Breast epithelium (tissue), 4 donors: Measurements from ENCODE around the gene WFDC12. TPM values are rescaled to one million over a fixed set of nuclear protein-coding genes. Genes with fewer than 3 reads are reported as not detected.

Experiments
- DNase-seq, 2 donors: peaks; one replicate each; pipeline ENCODE4 v3.0.0-alpha.2; 2019; ENCODE audit warnings: low spot score in 2 of 2
- H3K27ac ChIP-seq, 2 donors: fragments of 200-600 bp; sonication (generic) in 1 of 2; one replicate each; pipeline ENCODE4 v1.5.1; 2016 to 2019; ENCODE audit warnings: mild to moderate bottlenecking in 1 of 2
- H3K27me3 ChIP-seq, 2 donors: fragments of 200-600 bp; sonication (generic) in 1 of 2; one replicate each; pipeline versions ENCODE4 v1.5.1 to v1.6.0; 2017 to 2019; ENCODE audit warnings: control low read depth in 1 of 2, mild to moderate bottlenecking in 1 of 2
- H3K36me3 ChIP-seq: fragments of 200-600 bp; one replicate; pipeline ENCODE4 v1.5.1; 2019
- H3K4me1 ChIP-seq, 2 donors: fragments of 200-600 bp; sonication (generic); one replicate each; pipeline ENCODE4 v1.5.1; 2016 to 2019; ENCODE audit warnings: control low read depth in 1 of 2
- H3K4me3 ChIP-seq, 3 donors: fragments of 200-600 bp; sonication (generic); 1 replicate in 2 of 3; 2 replicates in 1 of 3; pipeline ENCODE4 v1.5.1; 2016 to 2019; ENCODE audit warnings: mild to moderate bottlenecking in 3 of 3, moderate library complexity in 2 of 3
- H3K9me3 ChIP-seq, 2 donors: fragments of 200-600 bp; sonication (generic) in 1 of 2; one replicate each; pipeline ENCODE4 v1.5.1; 2016 to 2019; ENCODE audit warnings: control low read depth in 1 of 2
- POLR2A ChIP-seq: fragments of 450-650 bp; IDR thresholded peaks from one replicate; pipeline ENCODE4 v1.6.1; 2016; ENCODE audit warnings: antibody characterized with exemption, mild to moderate bottlenecking, moderate library complexity
- POLR2AphosphoS5 ChIP-seq, 3 donors: sonication (generic); formaldehyde crosslinking; IDR thresholded peaks; one replicate each; pipeline ENCODE4 v1.6.1; 2017; ENCODE audit warnings: antibody characterized with exemption in 3 of 3
- intact Hi-C: fragments of 100-400 bp; cut with DNase I; formaldehyde crosslinking; loops from one replicate; pipeline ENCODE4 v1.15.1; 2023; ENCODE audit warnings: low total_unique reads
- total RNA-seq, 3 donors: library from RNA; depleted of rRNA; stranded (reverse); fragments of >200 nt; gene quantifications; one replicate each; pipeline ENCODE4 v1.1.0, GENCODE V29; 2016
- TF ChIP-seq, protein P1 (sequence below), 3 donors: fragments of 450-650 bp; IDR thresholded peaks; one replicate each; pipeline ENCODE4 v1.5.1; 2016 to 2017; ENCODE audit warnings: antibody characterized with exemption in 3 of 3, mild to moderate bottlenecking in 3 of 3, moderate library complexity in 3 of 3

The WFDC12 gene
- total RNA-seq, 3 donors from 2014 or later, result not detected

DNA sequence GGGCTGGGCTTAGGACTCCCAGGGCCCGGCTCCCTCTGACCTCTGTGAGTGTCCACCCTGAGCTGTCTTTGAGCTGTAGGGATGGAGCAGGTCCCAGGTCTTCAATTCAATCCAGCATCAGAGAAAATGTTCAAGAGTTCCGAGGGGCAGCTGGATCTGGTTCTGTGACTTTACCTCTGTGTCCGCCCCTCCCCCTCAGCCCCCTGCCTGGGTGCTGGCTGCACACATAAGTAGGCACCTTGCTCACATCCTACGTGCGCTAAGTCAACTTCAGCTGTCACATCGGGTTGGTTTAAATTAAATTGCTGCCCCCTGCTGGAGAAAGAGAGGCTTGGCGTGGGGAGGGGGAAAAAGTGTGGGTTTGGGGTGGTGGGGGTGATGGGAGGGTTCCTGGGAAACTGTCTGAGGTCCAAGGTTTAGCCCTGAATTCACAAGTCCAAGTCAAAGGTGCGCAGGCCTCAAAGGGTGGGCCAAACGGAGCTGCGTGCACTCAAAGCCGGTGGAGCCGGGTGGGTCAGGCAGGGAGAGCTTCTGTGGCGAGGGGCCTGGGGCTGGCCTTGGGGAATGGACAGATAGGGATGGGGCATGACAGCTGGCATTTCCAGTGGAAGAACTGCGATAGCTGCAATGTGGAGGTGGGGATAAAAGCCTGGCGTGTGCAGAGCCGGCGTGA, 12.3 kb downstream of the WFDC12 start:
- no peak for DNase-seq
- Histone ChIP-seq H3K4me3 (no peak overlapping the region), H3K9me3 (no peaks in the 10 kb centered on the region), H3K4me1 (no peaks in the 10 kb centered on the region), H3K27me3 (no peaks in the 10 kb centered on the region), H3K36me3 (no peaks in the 10 kb centered on the region), H3K27ac (no peak overlapping the region)
- TF ChIP-seq, protein P1, sequence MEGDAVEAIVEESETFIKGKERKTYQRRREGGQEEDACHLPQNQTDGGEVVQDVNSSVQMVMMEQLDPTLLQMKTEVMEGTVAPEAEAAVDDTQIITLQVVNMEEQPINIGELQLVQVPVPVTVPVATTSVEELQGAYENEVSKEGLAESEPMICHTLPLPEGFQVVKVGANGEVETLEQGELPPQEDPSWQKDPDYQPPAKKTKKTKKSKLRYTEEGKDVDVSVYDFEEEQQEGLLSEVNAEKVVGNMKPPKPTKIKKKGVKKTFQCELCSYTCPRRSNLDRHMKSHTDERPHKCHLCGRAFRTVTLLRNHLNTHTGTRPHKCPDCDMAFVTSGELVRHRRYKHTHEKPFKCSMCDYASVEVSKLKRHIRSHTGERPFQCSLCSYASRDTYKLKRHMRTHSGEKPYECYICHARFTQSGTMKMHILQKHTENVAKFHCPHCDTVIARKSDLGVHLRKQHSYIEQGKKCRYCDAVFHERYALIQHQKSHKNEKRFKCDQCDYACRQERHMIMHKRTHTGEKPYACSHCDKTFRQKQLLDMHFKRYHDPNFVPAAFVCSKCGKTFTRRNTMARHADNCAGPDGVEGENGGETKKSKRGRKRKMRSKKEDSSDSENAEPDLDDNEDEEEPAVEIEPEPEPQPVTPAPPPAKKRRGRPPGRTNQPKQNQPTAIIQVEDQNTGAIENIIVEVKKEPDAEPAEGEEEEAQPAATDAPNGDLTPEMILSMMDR (IDR thresholded peaks at IDR 0.05), result no peak
- TF ChIP-seq POLR2AphosphoS5 (IDR thresholded peaks at IDR 0.05), result no peak
- TF ChIP-seq POLR2A, result no peak
- intact Hi-C loops, result no loop called here

DNA sequence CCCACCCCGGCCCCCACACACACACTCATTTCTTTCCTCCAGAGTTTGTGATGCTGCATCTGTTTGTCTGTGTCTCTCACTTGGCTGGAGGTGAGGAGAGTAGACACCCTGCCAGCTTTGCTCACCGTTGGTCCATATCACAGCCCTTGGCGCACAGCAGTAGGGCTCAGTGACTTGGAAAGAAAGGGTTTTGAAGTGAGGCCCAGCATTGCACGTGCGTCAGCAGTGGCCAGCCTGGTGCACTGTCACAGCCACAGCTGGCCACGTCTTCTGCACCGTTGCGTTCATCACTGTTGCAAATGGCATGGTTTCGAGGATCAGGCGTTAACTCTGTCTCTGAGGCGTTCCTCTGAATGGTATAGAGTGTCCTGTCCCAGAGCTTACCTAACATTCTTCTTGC, 13.0 kb downstream of the WFDC12 start:
- intact Hi-C loops, result no loop called here
- H3K27ac ChIP-seq, result no peak overlapping the region
- no peaks in the 10 kb centered on the region for H3K27me3 ChIP-seq
- H3K4me3 ChIP-seq, result no peak overlapping the region
- DNase-seq, result no peak
- no peaks in the 10 kb centered on the region for H3K36me3 ChIP-seq
- H3K9me3 ChIP-seq, result no peaks in the 10 kb centered on the region
- TF ChIP-seq POLR2AphosphoS5 (IDR thresholded peaks at IDR 0.05), result no peak
- TF ChIP-seq, protein P1 (IDR thresholded peaks at IDR 0.05), result no peak
- no peak for TF ChIP-seq POLR2A
- no peaks in the 10 kb centered on the region for H3K4me1 ChIP-seq

DNA sequence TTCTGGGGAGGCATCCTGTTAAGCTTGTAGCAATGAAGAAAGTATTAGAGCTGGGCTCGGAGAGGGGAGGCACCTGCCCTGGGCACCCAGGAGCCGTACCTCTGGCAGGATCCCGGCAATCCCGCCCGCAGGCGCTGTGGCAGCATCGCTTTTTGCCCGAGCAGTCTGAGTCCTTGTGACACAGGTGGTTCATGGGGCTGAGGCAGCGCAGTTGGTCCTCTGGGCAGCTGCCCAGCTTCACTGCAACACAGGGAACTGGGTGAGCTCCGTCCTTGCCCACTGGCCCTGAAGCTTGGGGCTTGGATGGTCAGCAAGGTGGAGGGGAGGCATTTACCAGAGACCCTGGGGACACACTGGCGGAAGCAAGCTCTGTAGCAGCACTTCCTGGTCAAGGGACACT, 14.0 kb downstream of the WFDC12 start:
- intact Hi-C loops, result no loop called here
- no peaks in the 10 kb centered on the region for H3K36me3 ChIP-seq
- H3K27me3 ChIP-seq, result no peaks in the 10 kb centered on the region
- no peak overlapping the region for H3K27ac ChIP-seq
- TF ChIP-seq POLR2A, result no peak
- no peak for TF ChIP-seq POLR2AphosphoS5 (IDR thresholded peaks at IDR 0.05)
- TF ChIP-seq, protein P1 (IDR thresholded peaks at IDR 0.05), result no peak
- H3K4me1 ChIP-seq, result no peaks in the 10 kb centered on the region
- no peaks in the 10 kb centered on the region for H3K9me3 ChIP-seq
- no peak overlapping the region for H3K4me3 ChIP-seq
- no peak for DNase-seq

DNA sequence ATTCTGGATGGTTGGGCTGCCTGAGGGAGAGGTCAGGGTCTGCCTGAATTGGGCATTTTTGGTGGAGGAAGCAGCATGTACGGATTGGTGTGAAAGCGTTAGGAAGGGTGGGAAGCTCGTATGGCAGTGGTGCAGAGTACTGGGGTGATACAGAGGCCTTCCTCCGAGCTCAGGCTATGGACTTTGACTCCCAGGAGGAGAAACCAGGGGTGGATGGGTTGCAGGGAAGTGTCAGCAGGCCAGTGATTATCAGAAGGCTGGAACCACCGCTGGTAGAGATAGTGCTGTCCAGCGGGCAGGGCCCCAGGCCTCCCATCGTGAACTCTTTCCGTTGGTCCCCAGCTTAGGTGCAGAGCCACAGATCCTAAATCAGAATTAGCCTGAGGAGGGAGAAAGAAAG, 14.6 kb downstream of the WFDC12 start:
- intact Hi-C loops, result no loop called here
- no peak for TF ChIP-seq POLR2A
- no peak for TF ChIP-seq POLR2AphosphoS5 (IDR thresholded peaks at IDR 0.05)
- TF ChIP-seq, protein P1 (IDR thresholded peaks at IDR 0.05), result no peak
- Histone ChIP-seq H3K27ac (no peak overlapping the region), H3K4me1 (no peaks in the 10 kb centered on the region), H3K4me3 (no peak overlapping the region), H3K27me3 (no peaks in the 10 kb centered on the region), H3K9me3 (no peaks in the 10 kb centered on the region), H3K36me3 (no peaks in the 10 kb centered on the region)
- no peak for DNase-seq

DNA sequence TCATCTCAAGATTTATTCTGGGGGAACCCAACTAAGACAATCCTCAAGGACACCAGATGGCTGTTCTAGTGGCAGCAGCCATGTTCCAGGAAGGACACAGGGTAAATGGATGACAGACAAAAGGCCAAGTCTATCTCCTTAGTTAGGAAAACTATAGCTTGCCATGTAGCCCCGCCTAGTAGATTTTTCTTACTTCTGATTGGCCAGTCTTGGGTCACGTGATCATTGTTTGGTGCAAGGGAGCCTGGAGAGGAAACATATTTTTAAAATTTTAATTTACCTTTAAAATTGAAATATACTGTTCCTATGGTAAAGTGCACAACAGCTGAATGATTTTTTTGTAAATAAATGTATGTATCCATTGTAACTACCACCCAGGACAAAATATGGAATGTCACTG, 18.9 kb downstream of the WFDC12 start:
- TF ChIP-seq POLR2AphosphoS5 (IDR thresholded peaks at IDR 0.05) (no peak), POLR2A (no peak)
- TF ChIP-seq, protein P1 (IDR thresholded peaks at IDR 0.05), result no peak
- no peaks in the 10 kb centered on the region for H3K36me3 ChIP-seq
- H3K27me3 ChIP-seq, result no peaks in the 10 kb centered on the region
- H3K27ac ChIP-seq, result no peak overlapping the region
- H3K4me1 ChIP-seq, result no peaks in the 10 kb centered on the region
- H3K4me3 ChIP-seq, result no peak overlapping the region
- no peak for DNase-seq
- no peaks in the 10 kb centered on the region for H3K9me3 ChIP-seq
- intact Hi-C loops, result no loop called here
